Neural cell (in vitro differentiated cells): ENCODE data around the gene EMC8. TPM values are rescaled to one million over a fixed set of nuclear protein-coding genes. Genes with fewer than 3 reads are reported as not detected.

Source experiments
- H2AFZ ChIP-seq: fragments of 200-600, 300-800 bp; sonication (generic), shearing (Covaris generic); 2 replicates; pipeline ENCODE4 v1.6.0; 2014; ENCODE audit warnings: low read depth, mild to moderate bottlenecking, antibody characterized with exemption, low read length, moderate library complexity
- H3F3A ChIP-seq: fragments of 200-600 bp; shearing (Covaris generic); 2 replicates; pipeline ENCODE4 v1.6.1; 2016; ENCODE audit warnings: mild to moderate bottlenecking, moderate library complexity, mixed read lengths, antibody characterized with exemption, low read length; ENCODE audit not compliant: insufficient read depth, poor library complexity, severe bottlenecking
- H3K27ac ChIP-seq: fragments of 200-600, 300-800 bp; sonication (generic), shearing (Covaris generic); 2 replicates; pipeline ENCODE4 v1.5.1; 2014; ENCODE audit warnings: mild to moderate bottlenecking, low read length, moderate library complexity
- H3K27me3 ChIP-seq: fragments of 300-800, 200-600 bp; sonication (generic), shearing (Covaris generic); 2 replicates; pipeline ENCODE4 v1.6.0; 2014; ENCODE audit warnings: mild to moderate bottlenecking, low read depth, low read length, moderate library complexity; ENCODE audit not compliant: insufficient read depth
- H3K36me3 ChIP-seq: fragments of 300-800, 200-600 bp; sonication (generic), shearing (Covaris generic); 2 replicates; pipeline ENCODE4 v1.5.1; 2014; ENCODE audit warnings: mild to moderate bottlenecking, antibody characterized with exemption, low read length, moderate library complexity; ENCODE audit not compliant: insufficient read depth
- H3K4me2 ChIP-seq: fragments of 300-800, 200-600 bp; sonication (generic), shearing (Covaris generic); 2 replicates; pipeline ENCODE4 v1.6.0; 2014; ENCODE audit warnings: mild to moderate bottlenecking, low read length
- H3K4me3 ChIP-seq: fragments of 300-800, 200-600 bp; sonication (generic), shearing (Covaris generic); 2 replicates; pipeline ENCODE4 v1.5.1; 2014; ENCODE audit warnings: mild to moderate bottlenecking, low read length, moderate library complexity
- H3K79me2 ChIP-seq: fragments of 200-600 bp; shearing (Covaris generic); replicated peaks from 2 replicates; pipeline ENCODE4 v1.6.0; 2014; ENCODE audit warnings: mild to moderate bottlenecking, low read length, moderate library complexity; ENCODE audit not compliant: insufficient read depth
- H3K9ac ChIP-seq: fragments of 300-800, 200-600 bp; sonication (generic), shearing (Covaris generic); 2 replicates; pipeline ENCODE4 v1.6.1; 2016; ENCODE audit warnings: mild to moderate bottlenecking, low read length, mixed read lengths
- H3K9me2 ChIP-seq: fragments of 200-600 bp; shearing (Covaris generic); 2 replicates; pipeline ENCODE4 v1.6.1; 2016; ENCODE audit warnings: mild to moderate bottlenecking, low read length, mixed read lengths; ENCODE audit not compliant: insufficient read depth
- H3K9me3 ChIP-seq: fragments of 200-600, 300-800 bp; sonication (generic), shearing (Covaris generic); 2 replicates; pipeline ENCODE4 v1.6.1; 2016; ENCODE audit warnings: mild to moderate bottlenecking, mixed run types, low read length, moderate library complexity, mixed read lengths
- H4K20me1 ChIP-seq: fragments of 200-600 bp; shearing (Covaris generic); 2 replicates; pipeline ENCODE4 v1.6.1; 2016; ENCODE audit warnings: mild to moderate bottlenecking, mixed run types; ENCODE audit not compliant: insufficient read depth
- EP300 ChIP-seq: fragments of 450-650 bp; conservative IDR thresholded peaks from 2 replicates; pipeline ENCODE4 v1.6.1; 2014; ENCODE audit warnings: antibody characterized with exemption, mild to moderate bottlenecking, moderate library complexity; ENCODE audit not compliant: poor library complexity, severe bottlenecking
- EZH2 ChIP-seq: fragments of 200-600, 300-800 bp; shearing (Covaris generic), sonication (generic); IDR thresholded peaks from 2 replicates; pipeline ENCODE4 v1.6.1; 2014; ENCODE audit warnings: antibody characterized with exemption, low read length, borderline replicate concordance, mild to moderate bottlenecking; ENCODE audit not compliant: insufficient read depth, poor library complexity, severe bottlenecking
- MXI1 ChIP-seq: fragments of 450-650 bp; conservative IDR thresholded peaks from 2 replicates; pipeline ENCODE4 v1.6.1; 2014; ENCODE audit warnings: antibody characterized with exemption, mild to moderate bottlenecking; ENCODE audit not compliant: poor library complexity, severe bottlenecking
- POLR2AphosphoS5 ChIP-seq: IDR thresholded peaks from 2 replicates; pipeline ENCODE4 v1.6.1; 2012
- RAD21 ChIP-seq: fragments of 450-650 bp; conservative IDR thresholded peaks from 2 replicates; pipeline ENCODE4 v1.6.1; 2014; ENCODE audit warnings: antibody characterized with exemption, mild to moderate bottlenecking, moderate library complexity
- REST ChIP-seq: IDR thresholded peaks from 2 replicates; pipeline ENCODE4 v1.6.1; 2012; ENCODE audit warnings: borderline replicate concordance
- SMC3 ChIP-seq: fragments of 450-650 bp; conservative IDR thresholded peaks from 2 replicates; pipeline ENCODE4 v1.6.1; 2014; ENCODE audit warnings: antibody characterized with exemption, mild to moderate bottlenecking, moderate library complexity; ENCODE audit not compliant: poor library complexity
- TAF1 ChIP-seq: IDR thresholded peaks from 2 replicates; pipeline ENCODE4 v1.6.1; 2012; ENCODE audit warnings: low read depth
- polyA plus RNA-seq: library from polyadenylated mRNA; depleted of rRNA; stranded (reverse); fragments of >200 nt; gene quantifications from 2 replicates; pipeline ENCODE4 v1.2.3, GENCODE V29; 2014
- TF ChIP-seq, protein P1 (sequence below): fragments of 450-650 bp; IDR thresholded peaks from 2 replicates; pipeline ENCODE4 v1.5.1; 2014; ENCODE audit warnings: antibody characterized with exemption, mild to moderate bottlenecking, moderate library complexity; ENCODE audit not compliant: poor library complexity, severe bottlenecking

The EMC8 gene
- polyA plus RNA-seq, 1 donor from 2014 or later, result 38.9 TPM

DNA sequence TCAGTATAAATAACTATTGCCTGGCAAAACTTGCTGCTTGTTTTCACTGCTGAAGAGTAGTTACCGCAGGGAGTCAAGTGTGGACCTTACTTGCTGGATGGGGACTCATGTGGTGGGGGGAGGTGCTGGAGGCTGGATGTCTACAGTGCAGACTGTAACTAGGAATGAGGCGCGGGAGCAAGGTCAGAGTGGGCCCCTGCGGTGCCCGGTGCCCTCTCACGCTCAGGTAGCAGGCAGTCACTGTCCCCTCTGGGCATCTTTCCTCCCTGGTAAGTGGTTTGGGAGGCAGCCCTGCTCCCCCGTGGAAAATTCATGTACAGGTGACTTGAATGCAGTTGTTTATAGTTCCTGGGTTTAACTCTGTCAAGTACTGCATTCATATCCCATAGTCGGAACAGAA lies 4.6 kb downstream of the EMC8 start:
- no peaks in the 10 kb centered on the region for H3K9me2 ChIP-seq
- H3K9ac ChIP-seq, result no peak overlapping the region
- H3K79me2 ChIP-seq, result peaks cover 33% of the 10 kb centered on the region
- no peaks in the 10 kb centered on the region for H3K27me3 ChIP-seq
- H3K36me3 ChIP-seq, result no peaks in the 10 kb centered on the region
- no peak overlapping the region for H2AFZ ChIP-seq
- no peaks in the 10 kb centered on the region for H3K9me3 ChIP-seq
- TF ChIP-seq TAF1 (no peak), EZH2 (no peak), EP300 (no peak), MXI1 (no peak), REST (no peak), POLR2AphosphoS5 (no peak), RAD21 (no peak), SMC3 (no peak)
- TF ChIP-seq, protein P1, sequence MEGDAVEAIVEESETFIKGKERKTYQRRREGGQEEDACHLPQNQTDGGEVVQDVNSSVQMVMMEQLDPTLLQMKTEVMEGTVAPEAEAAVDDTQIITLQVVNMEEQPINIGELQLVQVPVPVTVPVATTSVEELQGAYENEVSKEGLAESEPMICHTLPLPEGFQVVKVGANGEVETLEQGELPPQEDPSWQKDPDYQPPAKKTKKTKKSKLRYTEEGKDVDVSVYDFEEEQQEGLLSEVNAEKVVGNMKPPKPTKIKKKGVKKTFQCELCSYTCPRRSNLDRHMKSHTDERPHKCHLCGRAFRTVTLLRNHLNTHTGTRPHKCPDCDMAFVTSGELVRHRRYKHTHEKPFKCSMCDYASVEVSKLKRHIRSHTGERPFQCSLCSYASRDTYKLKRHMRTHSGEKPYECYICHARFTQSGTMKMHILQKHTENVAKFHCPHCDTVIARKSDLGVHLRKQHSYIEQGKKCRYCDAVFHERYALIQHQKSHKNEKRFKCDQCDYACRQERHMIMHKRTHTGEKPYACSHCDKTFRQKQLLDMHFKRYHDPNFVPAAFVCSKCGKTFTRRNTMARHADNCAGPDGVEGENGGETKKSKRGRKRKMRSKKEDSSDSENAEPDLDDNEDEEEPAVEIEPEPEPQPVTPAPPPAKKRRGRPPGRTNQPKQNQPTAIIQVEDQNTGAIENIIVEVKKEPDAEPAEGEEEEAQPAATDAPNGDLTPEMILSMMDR, result no peak
- H3K4me3 ChIP-seq, result no peak overlapping the region
- no peak overlapping the region for H3K27ac ChIP-seq
- no peaks in the 10 kb centered on the region for H4K20me1 ChIP-seq
- H3K4me2 ChIP-seq, result no peak overlapping the region
- H3F3A ChIP-seq, result no peaks in the 10 kb centered on the region

GRCh38 chr16:85793662-85794298 lies 5.6 kb downstream of the EMC8 start:
- Histone ChIP-seq H3K27ac (no peak overlapping the region), H3K27me3 (no peaks in the 10 kb centered on the region), H3K4me2 (no peak overlapping the region), H3K9ac (no peak overlapping the region), H3K9me2 (no peaks in the 10 kb centered on the region), H3K9me3 (no peaks in the 10 kb centered on the region), H4K20me1 (no peaks in the 10 kb centered on the region), H3K36me3 (no peaks in the 10 kb centered on the region), H3F3A (no peaks in the 10 kb centered on the region), H3K79me2 (peaks cover 30% of the 10 kb centered on the region), H3K4me3 (no peak overlapping the region), H2AFZ (no peak overlapping the region)
- TF ChIP-seq SMC3 (no peak), EZH2 (no peak), POLR2AphosphoS5 (no peak), TAF1 (no peak), MXI1 (no peak), EP300 (no peak), REST (no peak), RAD21 (no peak)
- TF ChIP-seq, protein P1, result no peak
